Hepatocyte (in vitro differentiated cells): ENCODE results near the gene QRICH2. TPM values are rescaled to one million over a fixed set of nuclear protein-coding genes. Genes with fewer than 3 reads are reported as not detected.
A peak's percentile ranks its signal among the peaks of the same experiment; 100 is the strongest.
"Not testable (repeated sequence)": the region's sequence is repeated elsewhere in the genome, so short reads cannot be mapped to it uniquely, and the experiment has no call there.

Experiments
- DNase-seq: peaks from one replicate; pipeline ENCODE4 v3.0.0-alpha.2; 2016; ENCODE audit warnings: low spot score
- H2AFZ ChIP-seq: fragments of 200-600 bp; sonication (generic); 2 replicates; pipeline ENCODE4 v1.6.0; 2016; ENCODE audit warnings: antibody characterized with exemption, mild to moderate bottlenecking
- H3K27ac ChIP-seq: fragments of 200-600 bp; sonication (generic); 2 replicates; pipeline ENCODE4 v1.5.1; 2016; ENCODE audit warnings: mild to moderate bottlenecking
- H3K27me3 ChIP-seq: fragments of 200-600 bp; sonication (generic); 2 replicates; pipeline ENCODE4 v1.6.1; 2016
- H3K36me3 ChIP-seq: fragments of 200-600 bp; sonication (generic); replicated peaks from 2 replicates; pipeline ENCODE4 v1.5.1; 2016; ENCODE audit warnings: low read depth; ENCODE audit not compliant: insufficient read depth
- H3K4me1 ChIP-seq: fragments of 200-600 bp; sonication (generic); 2 replicates; pipeline ENCODE4 v1.5.1; 2016; ENCODE audit warnings: mild to moderate bottlenecking, moderate library complexity; ENCODE audit not compliant: insufficient read depth
- H3K4me2 ChIP-seq: fragments of 200-600 bp; sonication (generic); 2 replicates; pipeline ENCODE4 v1.6.0; 2016
- H3K4me3 ChIP-seq: fragments of 200-600 bp; sonication (generic); 2 replicates; pipeline ENCODE4 v1.5.1; 2016; ENCODE audit warnings: mild to moderate bottlenecking
- H3K79me2 ChIP-seq: fragments of 200-600 bp; sonication (generic); 2 replicates; pipeline ENCODE4 v1.6.0; 2017; ENCODE audit warnings: mild to moderate bottlenecking
- H3K9me2 ChIP-seq: fragments of 200-600 bp; sonication (generic); replicated peaks from 2 replicates; pipeline ENCODE4 v1.6.0; 2017; ENCODE audit warnings: mild to moderate bottlenecking; ENCODE audit not compliant: insufficient read depth
- H3K9me3 ChIP-seq: fragments of 200-600 bp; sonication (generic); 2 replicates; pipeline ENCODE4 v1.5.1; 2016; ENCODE audit warnings: low read depth, mild to moderate bottlenecking
- H4K20me1 ChIP-seq: fragments of 200-600 bp; sonication (generic); 2 replicates; pipeline ENCODE4 v1.6.0; 2016; ENCODE audit warnings: mild to moderate bottlenecking; ENCODE audit not compliant: insufficient read depth, poor library complexity, severe bottlenecking
- EZH2 ChIP-seq: fragments of 200-600 bp; sonication (generic); IDR thresholded peaks from 2 replicates; pipeline ENCODE4 v1.6.1; 2016; ENCODE audit warnings: antibody characterized with exemption, mild to moderate bottlenecking, borderline replicate concordance
- EZH2phosphoT487 ChIP-seq: fragments of 200-600 bp; sonication (generic); IDR thresholded peaks from one replicate; pipeline ENCODE4 v1.6.1; 2018; ENCODE audit warnings: antibody characterized with exemption, mild to moderate bottlenecking, low read depth, moderate library complexity; ENCODE audit not compliant: unreplicated experiment, severe bottlenecking
- WGBS: methylation state at CpG from one replicate; pipeline ENCODE4 v1.1.6; 2016; ENCODE audit warnings: low lambda C conversion rate; ENCODE audit errors: missing lambda C conversion rate; 5-methylcytosine and 5-hydroxymethylcytosine counted together
- polyA plus RNA-seq: library from polyadenylated mRNA; unstranded; fragments of >200 nt; fragmentation: Nextera tagmentation; extraction: Ambion mirVana; gene quantifications from 2 replicates; pipeline ENCODE4 v1.2.1, GENCODE V29; 2016
- small RNA-seq: library from RNA; depleted of rRNA; stranded (forward); fragments of <200 nt; gene quantifications from one replicate; pipeline ENCODE3, GENCODE V24; 2014
- total RNA-seq: library from RNA; depleted of rRNA; stranded (reverse); fragments of >200 nt; gene quantifications from 2 replicates; pipeline ENCODE4 v1.2.3, GENCODE V29; 2014
- TF ChIP-seq, protein P1 (sequence below): fragments of 200-600 bp; sonication (generic); IDR thresholded peaks from 2 replicates; pipeline ENCODE4 v1.5.1; 2016; ENCODE audit warnings: antibody characterized with exemption, mild to moderate bottlenecking; ENCODE audit not compliant: poor library complexity

Gene QRICH2
- total and polyA plus RNA-seq, 2 experiments from 2014 or later, result 2.3 to 2.8 TPM

DNA sequence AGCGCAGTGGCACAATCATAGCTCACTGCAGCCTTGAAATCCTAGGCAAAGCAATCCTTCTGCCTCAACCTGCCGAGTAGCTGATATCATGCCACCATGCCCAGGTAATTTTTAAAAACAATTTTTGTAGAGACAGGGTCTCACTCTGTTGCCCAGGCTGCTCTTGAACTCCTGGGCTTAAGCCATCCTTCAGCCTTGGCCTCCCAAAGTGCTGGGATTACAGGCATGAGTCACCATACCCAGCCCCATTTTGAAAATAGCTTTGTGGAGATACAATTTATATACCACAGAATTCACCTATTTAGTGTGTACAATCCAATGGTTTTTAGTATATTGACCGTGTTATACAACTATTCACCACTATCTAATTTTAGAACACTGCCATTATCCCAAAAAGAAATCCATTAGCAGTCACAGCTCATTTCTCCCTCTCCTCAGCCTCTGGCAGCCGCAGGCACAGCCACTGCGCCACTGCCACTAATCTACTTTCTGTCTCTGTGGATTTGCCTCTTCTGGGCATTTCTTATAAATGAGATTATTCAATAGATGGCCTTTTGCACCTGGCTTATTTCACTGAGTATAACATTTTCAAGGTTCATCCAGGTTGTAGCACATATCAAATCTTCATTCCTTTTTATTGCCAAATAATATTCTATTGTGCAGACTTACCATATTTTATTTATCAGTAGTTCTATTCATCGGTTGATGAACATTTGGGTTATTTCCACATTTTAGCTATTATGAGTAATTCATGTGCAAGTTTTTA lies 74.3 kb downstream of the QRICH2 start:
- Histone ChIP-seq H3K36me3 (no peaks in the 10 kb centered on the region), H4K20me1 (no peaks in the 10 kb centered on the region), H3K4me2 (no peak overlapping the region), H3K79me2 (no peaks in the 10 kb centered on the region), H3K27ac (no peak overlapping the region), H3K9me2 (no peaks in the 10 kb centered on the region), H2AFZ (no peak overlapping the region), H3K4me1 (no peaks in the 10 kb centered on the region), H3K9me3 (no peaks in the 10 kb centered on the region), H3K27me3 (peaks cover under 1% of the 10 kb centered on the region), H3K4me3 (no peak overlapping the region)
- WGBS, result 97% methylated on average over 6 of the region's 6 CpGs
- TF ChIP-seq EZH2, result no peak
- TF ChIP-seq, protein P1, sequence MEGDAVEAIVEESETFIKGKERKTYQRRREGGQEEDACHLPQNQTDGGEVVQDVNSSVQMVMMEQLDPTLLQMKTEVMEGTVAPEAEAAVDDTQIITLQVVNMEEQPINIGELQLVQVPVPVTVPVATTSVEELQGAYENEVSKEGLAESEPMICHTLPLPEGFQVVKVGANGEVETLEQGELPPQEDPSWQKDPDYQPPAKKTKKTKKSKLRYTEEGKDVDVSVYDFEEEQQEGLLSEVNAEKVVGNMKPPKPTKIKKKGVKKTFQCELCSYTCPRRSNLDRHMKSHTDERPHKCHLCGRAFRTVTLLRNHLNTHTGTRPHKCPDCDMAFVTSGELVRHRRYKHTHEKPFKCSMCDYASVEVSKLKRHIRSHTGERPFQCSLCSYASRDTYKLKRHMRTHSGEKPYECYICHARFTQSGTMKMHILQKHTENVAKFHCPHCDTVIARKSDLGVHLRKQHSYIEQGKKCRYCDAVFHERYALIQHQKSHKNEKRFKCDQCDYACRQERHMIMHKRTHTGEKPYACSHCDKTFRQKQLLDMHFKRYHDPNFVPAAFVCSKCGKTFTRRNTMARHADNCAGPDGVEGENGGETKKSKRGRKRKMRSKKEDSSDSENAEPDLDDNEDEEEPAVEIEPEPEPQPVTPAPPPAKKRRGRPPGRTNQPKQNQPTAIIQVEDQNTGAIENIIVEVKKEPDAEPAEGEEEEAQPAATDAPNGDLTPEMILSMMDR, result no peak
- TF ChIP-seq EZH2phosphoT487, result no peak
- no peak for DNase-seq

DNA sequence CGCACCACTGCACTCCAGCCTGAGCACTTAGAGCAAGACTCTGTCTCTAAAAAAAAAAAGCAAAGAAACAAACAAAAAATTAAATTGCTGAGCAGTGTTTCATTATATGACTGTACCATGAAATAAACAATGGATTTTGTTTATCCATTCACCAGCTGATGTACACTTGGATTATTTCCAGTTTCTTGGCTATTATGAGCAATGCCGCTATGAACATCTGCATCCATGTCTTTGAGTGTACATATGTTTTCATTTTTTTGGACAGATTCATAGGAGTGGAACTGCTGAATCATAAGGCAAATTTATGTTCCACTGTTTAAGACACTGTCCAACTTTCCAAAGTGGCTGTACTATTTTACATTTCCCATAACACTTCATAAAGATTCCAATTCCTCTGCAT lies 75.7 kb downstream of the QRICH2 start:
- 60% methylated on average over 2 of the region's 2 CpGs for WGBS
- peak; percentile 47 for DNase-seq
- H2AFZ ChIP-seq, result no peak overlapping the region

DNA sequence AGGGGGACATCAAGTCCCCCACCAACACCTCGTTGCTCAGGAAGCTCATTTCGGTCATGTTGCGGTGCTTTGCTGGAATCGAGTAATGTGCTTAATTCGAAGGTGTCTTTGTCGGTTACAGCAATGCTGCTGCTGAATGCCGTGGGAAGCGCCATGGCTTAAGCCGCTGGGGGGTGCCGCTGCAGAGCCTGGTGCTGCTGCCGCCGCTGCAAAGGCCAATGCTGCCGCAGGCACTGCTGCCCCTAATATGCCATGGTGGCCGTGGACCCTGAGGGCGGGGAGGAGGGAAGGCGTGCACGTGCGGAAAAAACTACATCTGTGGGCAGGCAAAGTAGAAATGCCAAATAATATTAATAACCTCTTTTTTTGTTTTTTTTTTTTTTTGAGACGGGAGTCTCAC lies 81.3 kb downstream of the QRICH2 start:
- not testable (repeated sequence) for H3K4me2 ChIP-seq, DNase-seq, H3K9me3 ChIP-seq, H2AFZ ChIP-seq, H3K27ac ChIP-seq, H3K79me2 ChIP-seq, H3K4me3 ChIP-seq, H3K9me2 ChIP-seq, H4K20me1 ChIP-seq, H3K4me1 ChIP-seq, H3K36me3 ChIP-seq, H3K27me3 ChIP-seq
- 98% methylated on average over 18 of the region's 19 CpGs for WGBS

More for the DNA sequence above, 75.7 kb downstream of the QRICH2 start:
- Histone ChIP-seq H3K36me3 (no peaks in the 10 kb centered on the region), H3K79me2 (no peaks in the 10 kb centered on the region), H3K9me3 (no peaks in the 10 kb centered on the region), H3K27me3 (no peaks in the 10 kb centered on the region), H3K9me2 (no peaks in the 10 kb centered on the region), H3K4me3 (no peak overlapping the region), H4K20me1 (no peaks in the 10 kb centered on the region), H3K4me1 (no peaks in the 10 kb centered on the region), H3K27ac (peak overlapping the region; percentile 79), H3K4me2 (no peak overlapping the region)
- TF ChIP-seq EZH2, result no peak

DNA sequence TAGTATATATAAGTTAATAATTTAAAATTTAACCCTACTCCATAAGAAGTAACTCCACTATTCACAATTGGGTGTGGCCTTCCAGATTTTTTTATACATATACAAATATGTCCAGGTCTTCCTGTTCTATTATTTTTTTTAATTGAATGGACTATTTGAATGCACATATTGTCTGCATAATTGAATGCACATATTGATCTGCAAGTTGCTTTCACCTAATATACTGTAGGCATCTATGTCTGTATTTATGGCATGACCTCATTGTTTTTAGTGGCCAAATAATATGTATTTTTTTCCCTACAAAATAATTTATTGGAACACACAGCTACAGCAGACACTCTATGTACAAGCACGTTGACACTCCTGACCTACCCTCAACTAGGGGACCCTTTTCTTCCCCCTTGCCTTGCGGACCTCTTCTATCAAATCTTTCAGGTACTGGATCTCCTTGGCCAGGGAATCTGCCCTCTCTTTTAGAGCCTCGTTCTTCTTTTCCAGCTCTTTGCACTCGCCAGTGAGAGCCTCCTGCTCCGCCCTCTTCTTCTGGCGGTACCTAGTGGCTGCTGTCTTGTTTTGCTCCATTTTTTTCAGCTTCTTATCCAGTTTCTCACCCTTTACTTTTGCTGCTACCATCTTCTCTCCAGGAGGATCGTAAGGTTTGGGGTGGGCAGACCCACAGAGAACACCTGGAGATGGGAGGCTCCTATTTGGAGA lies 82.5 kb downstream of the QRICH2 start:
- not testable (repeated sequence) for H3K79me2 ChIP-seq, H3K27me3 ChIP-seq, H3K4me2 ChIP-seq, H3K9me3 ChIP-seq, H3K4me1 ChIP-seq, H3K4me3 ChIP-seq, H3K36me3 ChIP-seq, H3K9me2 ChIP-seq, H4K20me1 ChIP-seq, H3K27ac ChIP-seq, H2AFZ ChIP-seq, DNase-seq
- WGBS, result 81% methylated on average over 7 of the region's 7 CpGs

Small RNAs within 50 kb of the gene (small RNA-seq; reads per million reads assigned to genes)
- gene RF00019 (not detected), gene RNU6-24P (not detected)

Other genes with a start within 250 kb of the QRICH2 start
- gene SRP68, start 235.8 kb downstream of the QRICH2 start, total RNA-seq, result 41.2 and 44.1 TPM in 2 replicates
- 51.3 and 70.1 TPM in 2 replicates for gene SRP68, start 235.8 kb downstream of the QRICH2 start, polyA plus RNA-seq
- gene GALR2, start 233.5 kb downstream of the QRICH2 start, total RNA-seq, result 0.60 TPM in 1 of 2 replicates, not detected in the other
- 0.24 TPM in 1 of 2 replicates, not detected in the other for gene GALR2, start 233.5 kb downstream of the QRICH2 start, polyA plus RNA-seq
- gene ZACN, start 229.1 kb downstream of the QRICH2 start, total RNA-seq, result 0.08 TPM in 1 of 2 replicates, not detected in the other
- 21.2 and 24.0 TPM in 2 replicates for gene ZACN, start 229.1 kb downstream of the QRICH2 start, polyA plus RNA-seq
- 92.9 and 94.7 TPM in 2 replicates for gene EXOC7, start 204.5 kb downstream of the QRICH2 start, total RNA-seq
- gene EXOC7, start 204.5 kb downstream of the QRICH2 start, polyA plus RNA-seq, result 95.6 and 111 TPM in 2 replicates
- gene FOXJ1, start 167.0 kb downstream of the QRICH2 start, total RNA-seq, result 1.6 and 1.9 TPM in 2 replicates
- 1.1 and 2.2 TPM in 2 replicates for gene FOXJ1, start 167.0 kb downstream of the QRICH2 start, polyA plus RNA-seq
- gene RNF157, start 67.8 kb downstream of the QRICH2 start, total RNA-seq, result 8.6 and 8.9 TPM in 2 replicates
- 4.8 and 5.0 TPM in 2 replicates for gene RNF157, start 67.8 kb downstream of the QRICH2 start, polyA plus RNA-seq
- 10.2 and 10.8 TPM in 2 replicates for gene UBALD2, start 42.9 kb downstream of the QRICH2 start, total RNA-seq
- gene UBALD2, start 42.9 kb downstream of the QRICH2 start, polyA plus RNA-seq, result 13.1 and 16.4 TPM in 2 replicates
- gene PRPSAP1, start 45.6 kb upstream of the QRICH2 start, total RNA-seq, result 42.1 and 61.8 TPM in 2 replicates
- gene PRPSAP1, start 45.6 kb upstream of the QRICH2 start, polyA plus RNA-seq, result 42.3 and 62.3 TPM in 2 replicates
- 3.8 and 5.2 TPM in 2 replicates for gene SPHK1, start 76.3 kb upstream of the QRICH2 start, total RNA-seq
- 12.1 and 15.2 TPM in 2 replicates for gene SPHK1, start 76.3 kb upstream of the QRICH2 start, polyA plus RNA-seq
- 14.6 and 15.2 TPM in 2 replicates for gene UBE2O, start 144.9 kb upstream of the QRICH2 start, total RNA-seq
- gene UBE2O, start 144.9 kb upstream of the QRICH2 start, polyA plus RNA-seq, result 9.7 and 12.5 TPM in 2 replicates
- 0.84 TPM in 1 of 2 replicates, not detected in the other for gene AANAT, start 159.3 kb upstream of the QRICH2 start, total RNA-seq
- gene AANAT, start 159.3 kb upstream of the QRICH2 start, polyA plus RNA-seq, result 0.92 TPM in 1 of 2 replicates, not detected in the other
- gene RHBDF2, start 193.1 kb upstream of the QRICH2 start, total RNA-seq, result 4.9 and 5.5 TPM in 2 replicates
- 11.0 and 11.7 TPM in 2 replicates for gene RHBDF2, start 193.1 kb upstream of the QRICH2 start, polyA plus RNA-seq
- 7.8 and 15.5 TPM in 2 replicates for gene CYGB, start 229.4 kb upstream of the QRICH2 start, total RNA-seq
- gene CYGB, start 229.4 kb upstream of the QRICH2 start, polyA plus RNA-seq, result 13.8 and 19.2 TPM in 2 replicates
- 2.0 and 2.7 TPM in 2 replicates for gene PRCD, start 231.8 kb upstream of the QRICH2 start, total RNA-seq
- gene PRCD, start 231.8 kb upstream of the QRICH2 start, polyA plus RNA-seq, result 10.2 and 11.6 TPM in 2 replicates